Gastrocnemius medialis (tissue), 4 donors: Measurements from ENCODE around the gene RETREG1.

Experiments
- CTCF ChIP-seq, 5 experiments: fragments of 450-650 bp in 3 of 5; fragments of 200-600 bp in 2 of 5; sonication (generic) in 2 of 5; IDR thresholded peaks in 4 of 5; conservative IDR thresholded peaks in 1 of 5; 1 replicate in 4 of 5; 2 replicates in 1 of 5; pipeline ENCODE4 v1.5.1; 2016 to 2019; ENCODE audit warnings: antibody characterized with exemption in 5 of 5, mild to moderate bottlenecking in 3 of 5, moderate library complexity in 3 of 5
- POLR2A ChIP-seq, 2 donors: fragments of 450-650 bp; IDR thresholded peaks; one replicate each; pipeline ENCODE4 v1.6.1; 2017; ENCODE audit warnings: antibody characterized with exemption in 2 of 2, mild to moderate bottlenecking in 2 of 2, moderate library complexity in 2 of 2

- TF ChIP-seq CTCF (IDR thresholded peaks at IDR 0.05 in 4 of 5, conservative IDR thresholded peaks at IDR 0.05 in 1 of 5) (no peak), POLR2A (IDR thresholded peaks at IDR 0.05) (no peak)
Observed at GRCh38 chr5:16589658-16590057, 27.1 kb downstream of the RETREG1 start.
